Measurements from ENCODE around the gene PMM2. TPM values are rescaled to one million over a fixed set of nuclear protein-coding genes. Genes with fewer than 3 reads are reported as not detected.
A peak's percentile ranks its signal among the peaks of the same experiment; 100 is the strongest.

PMM2 gene
- total RNA-seq, 1 experiment from 2014 or later: 53.3 TPM

GRCh38 chr16:8853150-8853549 lies 55.5 kb downstream of the PMM2 start:
- POLR2A ChIA-PET: interaction anchor here (1.5 kb wide), 2 partner anchors 16 kb away, joined by 3 to 4 read pairs; partner anchors contain the start of gene CARHSP1
- Histone ChIP-seq H3K4me1 (ENCODE audit: control insufficient read depth in 1 of 2, insufficient read depth in 2 of 2, low read length in 2 of 2) (no peaks in the 10 kb centered on the region; a peak in 1 of 4 replicates), H3K36me3 (ENCODE audit: control insufficient read depth in 1 of 2, insufficient read depth in 2 of 2, low read length in 2 of 2) (peaks cover 26 to 57% of the 10 kb centered on the region in 2 experiments), H3K4me3 (replicated peaks in 1 of 2; ENCODE audit: low read depth in 1 of 2, low read length in 2 of 2) (no peak overlapping the region), H2AFZ (ENCODE audit: low read depth, low read length, poor library complexity, severe bottlenecking) (no peak overlapping the region), H3K9ac (ENCODE audit: low read length) (no peak overlapping the region), H3K9me2 (ENCODE audit: insufficient read depth) (no peaks in the 10 kb centered on the region), H3K79me2 (ENCODE audit: insufficient read depth, low read length) (peaks cover 3% of the 10 kb centered on the region), H3K27ac (ENCODE audit: low read depth, low read length) (0 out of 2 replicates have a peak overlapping the region, but pooled peaks have one; percentile 24), H3K9me3 (ENCODE audit: control insufficient read depth in 1 of 2, insufficient read depth in 1 of 2, low read depth in 1 of 2, low read length in 2 of 2) (no peaks in the 10 kb centered on the region), H4K20me1 (ENCODE audit: insufficient read depth) (no peaks in the 10 kb centered on the region), H3K4me2 (ENCODE audit: low read length) (no peak overlapping the region), H3K27me3 (ENCODE audit: insufficient read depth, low read length) (no peaks in the 10 kb centered on the region)
- CTCF ChIA-PET: no interaction called here
- ATAC-seq (no peak), DNase-seq (ENCODE audit: low read depth, low spot score) (no peak)
- TSS peak; percentile 14 for BruUV-seq (replicated peaks)
- TF ChIP-seq CTCF (IDR thresholded peaks at IDR 0.05 in 2 of 3, conservative IDR thresholded peaks at IDR 0.05 in 1 of 3; ENCODE audit: borderline replicate concordance in 1 of 3, insufficient read depth in 1 of 3, low read depth in 2 of 3, low read length in 2 of 3) (no peak), YY1 (IDR thresholded peaks at IDR 0.05; ENCODE audit: extremely low read depth, insufficient replicate concordance, low read depth, low read length) (no peak), CEBPB (IDR thresholded peaks at IDR 0.05; ENCODE audit: low read depth) (no peak), TCF7L2 (IDR thresholded peaks at IDR 0.05; ENCODE audit: borderline replicate concordance, extremely low read depth, insufficient read depth, insufficient read length) (no peak), REST (IDR thresholded peaks at IDR 0.05; ENCODE audit: low read depth) (no peak), MAX (IDR thresholded peaks at IDR 0.05) (no peak), ZBTB33 (IDR thresholded peaks at IDR 0.05; ENCODE audit: extremely low read depth, insufficient replicate concordance, low read length) (no peak), JUND (IDR thresholded peaks at IDR 0.05) (no peak; the same call in 1 of the 2 replicates), FOSL1 (IDR thresholded peaks at IDR 0.05; ENCODE audit: low read depth) (no peak), POLR2A (IDR thresholded peaks at IDR 0.05; ENCODE audit: borderline replicate concordance, extremely low read depth, insufficient read depth, insufficient read length) (no peak), SRF (IDR thresholded peaks at IDR 0.05; ENCODE audit: low read depth) (no peak)
- RAD21 ChIA-PET (ENCODE audit: low non-redundant PET in 1 of 2, low total read pairs in 2 of 2, uncharacterized antibody in 2 of 2, unreplicated experiment in 2 of 2): no interaction called here
- intact Hi-C loops (cut with micrococcal nuclease): no loop called here

All from HCT116 (cell line).